Adrenal gland (tissue), 5 donors: ENCODE data around the gene LCAT.
"Not testable (repeated sequence)": the region's sequence is repeated elsewhere in the genome, so short reads cannot be mapped to it uniquely, and the experiment has no call there.

Source experiments
- CTCF ChIP-seq, 6 experiments: fragments of 450-650 bp in 4 of 6; fragments of 200-600 bp in 2 of 6; sonication (generic) in 1 of 6; IDR thresholded peaks; 1 replicate in 5 of 6; 2 replicates in 1 of 6; pipeline versions ENCODE4 v1.5.1 to v1.8.0; 2016 to 2021; ENCODE audit warnings: antibody characterized with exemption in 6 of 6, mild to moderate bottlenecking in 2 of 6, moderate library complexity in 1 of 6
- POLR2A ChIP-seq, 2 donors: fragments of 450-650 bp; IDR thresholded peaks; one replicate each; pipeline ENCODE4 v1.6.1; 2017; ENCODE audit warnings: antibody characterized with exemption in 2 of 2, mild to moderate bottlenecking in 2 of 2, moderate library complexity in 1 of 2
- donor health status: DM: no; HTN: no; CAD: no.

GRCh38 chr16:67937713-67938112, 6.2 kb downstream of the LCAT start:
- TF ChIP-seq CTCF, POLR2A (IDR thresholded peaks at IDR 0.05): not testable (repeated sequence)
